Smooth muscle cell (in vitro differentiated cells): ENCODE measurements around the gene GLMP. TPM values are rescaled to one million over a fixed set of nuclear protein-coding genes. Genes with fewer than 3 reads are reported as not detected.

Experiments used
- DNase-seq: peaks from one replicate; lab custom pipeline; 2025; ENCODE audit not compliant: unreplicated experiment; lab: John Stamatoyannopoulos, UW
- H2AFZ ChIP-seq: fragments of 200-600 bp; sonication (generic); 2 replicates; pipeline ENCODE4 v1.6.0; 2016; ENCODE audit warnings: antibody characterized with exemption, low read depth, mild to moderate bottlenecking
- H3F3A ChIP-seq: fragments of 200-600 bp; sonication (generic); 2 replicates; pipeline ENCODE4 v1.6.0; 2017; ENCODE audit warnings: antibody characterized with exemption, low read depth
- H3K27ac ChIP-seq: fragments of 200-600 bp; sonication (generic); 2 replicates; pipeline ENCODE4 v1.5.1; 2016; ENCODE audit warnings: low read depth, mild to moderate bottlenecking
- H3K27me3 ChIP-seq: fragments of 200-600 bp; sonication (generic); 2 replicates; pipeline ENCODE4 v1.6.1; 2016; ENCODE audit warnings: low read depth, mild to moderate bottlenecking
- H3K36me3 ChIP-seq: fragments of 200-600 bp; sonication (generic); 2 replicates; pipeline ENCODE4 v1.5.1; 2016; ENCODE audit warnings: low read depth
- H3K4me1 ChIP-seq: fragments of 200-600 bp; sonication (generic); 2 replicates; pipeline ENCODE4 v1.5.1; 2016; ENCODE audit warnings: low read depth
- H3K4me2 ChIP-seq: fragments of 200-600 bp; sonication (generic); 2 replicates; pipeline ENCODE4 v1.6.0; 2016; ENCODE audit warnings: mild to moderate bottlenecking
- H3K4me3 ChIP-seq: fragments of 200-600 bp; sonication (generic); 2 replicates; pipeline ENCODE4 v1.5.1; 2016; ENCODE audit warnings: mild to moderate bottlenecking
- H3K79me2 ChIP-seq: fragments of 200-600 bp; sonication (generic); 2 replicates; pipeline ENCODE4 v1.6.0; 2016; ENCODE audit warnings: low read depth, mild to moderate bottlenecking
- H3K9ac ChIP-seq: fragments of 200-600 bp; sonication (generic); 2 replicates; pipeline ENCODE4 v1.6.0; 2016; ENCODE audit warnings: low read depth
- H3K9me3 ChIP-seq: fragments of 200-600 bp; sonication (generic); replicated peaks from 2 replicates; pipeline ENCODE4 v1.5.1; 2016; ENCODE audit warnings: low read depth
- H4K20me1 ChIP-seq: fragments of 200-600 bp; sonication (generic); 2 replicates; pipeline ENCODE4 v1.6.0; 2016; ENCODE audit warnings: low read depth
- WGBS: methylation state at CpG from one replicate; pipeline ENCODE4 v1.1.7; 2016; ENCODE audit warnings: low lambda C conversion rate; 5-methylcytosine and 5-hydroxymethylcytosine counted together
- polyA plus RNA-seq: library from polyadenylated mRNA; unstranded; fragments of >200 nt; fragmentation: Nextera tagmentation; extraction: Ambion mirVana; gene quantifications from 2 replicates; pipeline ENCODE4 v1.2.1, GENCODE V29; 2016
- total RNA-seq: library from RNA; depleted of rRNA; stranded (reverse); fragments of >200 nt; gene quantifications from 2 replicates; pipeline ENCODE4 v1.2.3, GENCODE V29; 2014
- TF ChIP-seq, protein P1 (sequence below): fragments of 200-600 bp; sonication (generic); IDR thresholded peaks from 2 replicates; pipeline ENCODE4 v1.5.1; 2017; ENCODE audit warnings: borderline replicate concordance, mild to moderate bottlenecking, antibody characterized with exemption; ENCODE audit not compliant: insufficient read depth, poor library complexity, severe bottlenecking

The GLMP gene
- total and polyA plus RNA-seq, 2 experiments from 2014 or later: 62.4 to 85.8 TPM

- Histone ChIP-seq H4K20me1 (peaks cover 4% of the 10 kb centered on the region), H3K36me3 (no peaks in the 10 kb centered on the region)
Measured at GRCh38 chr1:156257711-156258110, 37.8 kb downstream of the GLMP start.

DNA sequence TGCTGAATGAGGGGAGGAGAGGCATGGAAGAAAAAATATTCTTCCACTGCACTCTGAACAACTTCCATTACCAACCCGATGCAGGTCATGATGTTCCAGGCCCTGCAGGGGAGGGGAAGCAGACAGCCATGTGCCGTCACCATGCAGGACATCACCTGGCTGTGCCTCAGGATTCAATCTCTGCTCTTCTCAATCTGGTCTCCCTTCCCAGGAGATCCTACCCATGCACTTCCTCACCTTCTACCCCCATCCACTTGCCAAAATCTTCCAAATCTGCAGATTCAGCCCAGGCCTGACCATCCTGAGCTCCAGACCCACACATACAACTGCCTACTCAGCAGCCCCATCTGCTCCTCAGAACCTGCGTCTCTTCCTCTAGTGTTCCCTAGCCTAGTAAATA lies 41.8 kb downstream of the GLMP start:
- Histone ChIP-seq H3K36me3 (no peaks in the 10 kb centered on the region), H3K9me3 (no peaks in the 10 kb centered on the region), H3K9ac (no peak overlapping the region), H4K20me1 (peaks cover 4% of the 10 kb centered on the region), H3F3A (no peaks in the 10 kb centered on the region), H3K27ac (no peak overlapping the region), H3K4me3 (no peak overlapping the region), H2AFZ (no peak overlapping the region), H3K4me2 (no peak overlapping the region), H3K27me3 (no peaks in the 10 kb centered on the region), H3K4me1 (no peaks in the 10 kb centered on the region), H3K79me2 (no peaks in the 10 kb centered on the region)
- TF ChIP-seq, protein P1, sequence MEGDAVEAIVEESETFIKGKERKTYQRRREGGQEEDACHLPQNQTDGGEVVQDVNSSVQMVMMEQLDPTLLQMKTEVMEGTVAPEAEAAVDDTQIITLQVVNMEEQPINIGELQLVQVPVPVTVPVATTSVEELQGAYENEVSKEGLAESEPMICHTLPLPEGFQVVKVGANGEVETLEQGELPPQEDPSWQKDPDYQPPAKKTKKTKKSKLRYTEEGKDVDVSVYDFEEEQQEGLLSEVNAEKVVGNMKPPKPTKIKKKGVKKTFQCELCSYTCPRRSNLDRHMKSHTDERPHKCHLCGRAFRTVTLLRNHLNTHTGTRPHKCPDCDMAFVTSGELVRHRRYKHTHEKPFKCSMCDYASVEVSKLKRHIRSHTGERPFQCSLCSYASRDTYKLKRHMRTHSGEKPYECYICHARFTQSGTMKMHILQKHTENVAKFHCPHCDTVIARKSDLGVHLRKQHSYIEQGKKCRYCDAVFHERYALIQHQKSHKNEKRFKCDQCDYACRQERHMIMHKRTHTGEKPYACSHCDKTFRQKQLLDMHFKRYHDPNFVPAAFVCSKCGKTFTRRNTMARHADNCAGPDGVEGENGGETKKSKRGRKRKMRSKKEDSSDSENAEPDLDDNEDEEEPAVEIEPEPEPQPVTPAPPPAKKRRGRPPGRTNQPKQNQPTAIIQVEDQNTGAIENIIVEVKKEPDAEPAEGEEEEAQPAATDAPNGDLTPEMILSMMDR: no peak
- 99% methylated on average over 3 of the region's 3 CpGs for WGBS
- DNase-seq: no peak

More at GRCh38 chr1:156257711-156258110, 37.8 kb downstream of the GLMP start:
- WGBS: 98% methylated on average over 2 of the region's 2 CpGs
- Histone ChIP-seq H3K9ac (no peak overlapping the region), H3K4me3 (no peak overlapping the region), H2AFZ (no peak overlapping the region), H3F3A (no peaks in the 10 kb centered on the region), H3K4me2 (no peak overlapping the region), H3K4me1 (no peaks in the 10 kb centered on the region), H3K79me2 (no peaks in the 10 kb centered on the region), H3K27ac (no peak overlapping the region), H3K9me3 (no peaks in the 10 kb centered on the region), H3K27me3 (no peaks in the 10 kb centered on the region)
- DNase-seq: no peak
- TF ChIP-seq, protein P1: no peak

GRCh38 chr1:156251527-156251926 lies 44.0 kb downstream of the GLMP start:
- H3F3A ChIP-seq: no peaks in the 10 kb centered on the region
- H4K20me1 ChIP-seq: no peaks in the 10 kb centered on the region
- no peaks in the 10 kb centered on the region for H3K9me3 ChIP-seq
- H3K27me3 ChIP-seq: no peaks in the 10 kb centered on the region
- H3K27ac ChIP-seq: no peak overlapping the region
- no peaks in the 10 kb centered on the region for H3K4me1 ChIP-seq
- H3K9ac ChIP-seq: no peak overlapping the region
- TF ChIP-seq, protein P1: no peak
- no peak overlapping the region for H3K4me3 ChIP-seq
- 42% methylated on average over 3 of the region's 3 CpGs for WGBS
- no peak overlapping the region for H2AFZ ChIP-seq
- no peak overlapping the region for H3K4me2 ChIP-seq
- no peaks in the 10 kb centered on the region for H3K36me3 ChIP-seq
- no peaks in the 10 kb centered on the region for H3K79me2 ChIP-seq
- no peak for DNase-seq

DNA sequence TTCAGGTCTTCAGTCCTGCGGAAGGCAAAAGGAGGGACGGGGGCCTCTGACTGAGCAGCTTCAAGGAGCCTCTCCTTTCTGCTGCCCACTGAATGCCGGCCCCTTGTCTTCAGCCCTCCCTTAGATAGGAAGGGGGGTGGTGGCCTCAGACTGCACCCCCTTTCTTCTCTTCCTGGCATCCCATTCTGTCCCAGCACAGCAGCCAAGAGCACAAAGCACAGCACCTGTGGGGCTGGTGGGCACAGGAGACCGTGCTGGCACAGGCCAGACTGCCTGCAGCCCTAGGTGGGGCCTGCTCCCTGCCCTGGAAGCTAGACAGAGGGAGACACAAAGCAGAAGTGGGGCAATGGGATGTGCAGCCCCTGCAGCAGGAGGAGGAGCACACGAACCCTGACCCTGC lies 45.9 kb downstream of the GLMP start:
- Histone ChIP-seq H3K4me1 (no peaks in the 10 kb centered on the region), H3K9ac (no peak overlapping the region), H2AFZ (no peak overlapping the region), H3K79me2 (no peaks in the 10 kb centered on the region), H3F3A (no peaks in the 10 kb centered on the region), H3K4me3 (no peak overlapping the region), H4K20me1 (no peaks in the 10 kb centered on the region), H3K9me3 (no peaks in the 10 kb centered on the region), H3K27me3 (no peaks in the 10 kb centered on the region), H3K27ac (no peak overlapping the region), H3K4me2 (no peak overlapping the region), H3K36me3 (no peaks in the 10 kb centered on the region)
- no peak for DNase-seq
- TF ChIP-seq, protein P1: no peak
- 91% methylated on average over 5 of the region's 5 CpGs for WGBS
